Activated CD4-positive, alpha-beta memory T cell treated with anti-CD3 and anti-CD28 coated beads, Interleukin-2, amount 10 ng/mL, durations not matched to agents 7 days and 5 days (primary cell): ENCODE results near the gene UBE4B. TPM values are rescaled to one million over a fixed set of nuclear protein-coding genes. Genes with fewer than 3 reads are reported as not detected.
A peak's percentile ranks its signal among the peaks of the same experiment; 100 is the strongest.

Experiments used
- CTCF ChIA-PET: fragments of 350-600 bp; sonication (Branson Sonifier 250); formaldehyde crosslinking; loops from one replicate; lab custom pipeline; 2021; ENCODE audit warnings: antibody characterized with exemption, inconsistent platforms; lab: Charles Lee
- POLR2A ChIA-PET: fragments of 350-600 bp; sonication (Branson Sonifier 250); formaldehyde crosslinking; loops from one replicate; lab custom pipeline; 2021; ENCODE audit warnings: antibody characterized with exemption; lab: Charles Lee
- DNase-seq: peaks from one replicate; pipeline ENCODE4 v3.0.0-alpha.2; 2020
- H3K27ac Mint-ChIP-seq: one replicate; pipeline ENCODE4 v1.8.0; 2021; ENCODE audit warnings: mild to moderate bottlenecking, mixed read lengths
- H3K27me3 Mint-ChIP-seq: one replicate; pipeline ENCODE4 v1.8.0; 2021; ENCODE audit warnings: mixed read lengths
- H3K36me3 Mint-ChIP-seq: one replicate; pipeline ENCODE4 v1.8.0; 2021; ENCODE audit warnings: low read depth, mixed read lengths
- H3K4me1 Mint-ChIP-seq: one replicate; pipeline ENCODE4 v1.8.0; 2021; ENCODE audit warnings: mixed read lengths
- H3K4me3 Mint-ChIP-seq: one replicate; pipeline ENCODE4 v1.8.0; 2021; ENCODE audit warnings: mild to moderate bottlenecking, mixed read lengths
- H3K9me3 Mint-ChIP-seq: one replicate; pipeline ENCODE4 v1.8.0; 2021; ENCODE audit warnings: mixed read lengths
- total RNA-seq, 2 experiments: library from RNA; stranded (reverse); gene quantifications; one replicate each; pipeline ENCODE4 v1.2.3, GENCODE V29; 2021

Gene UBE4B
- total RNA-seq, 2 experiments from 2014 or later, result 28.2 to 31.3 TPM

GRCh38 chr1:10117132-10117531, 84.4 kb downstream of the UBE4B start:
- Mint-ChIP-seq H3K27me3 (no peaks in the 10 kb centered on the region), H3K4me1 (peaks cover 8% of the 10 kb centered on the region), H3K9me3 (no peaks in the 10 kb centered on the region), H3K4me3 (no peak overlapping the region), H3K36me3 (peaks cover 13% of the 10 kb centered on the region), H3K27ac (no peak overlapping the region)
- DNase-seq, result no peak
- CTCF ChIA-PET, result no interaction called here
- POLR2A ChIA-PET, result no interaction called here

DNA sequence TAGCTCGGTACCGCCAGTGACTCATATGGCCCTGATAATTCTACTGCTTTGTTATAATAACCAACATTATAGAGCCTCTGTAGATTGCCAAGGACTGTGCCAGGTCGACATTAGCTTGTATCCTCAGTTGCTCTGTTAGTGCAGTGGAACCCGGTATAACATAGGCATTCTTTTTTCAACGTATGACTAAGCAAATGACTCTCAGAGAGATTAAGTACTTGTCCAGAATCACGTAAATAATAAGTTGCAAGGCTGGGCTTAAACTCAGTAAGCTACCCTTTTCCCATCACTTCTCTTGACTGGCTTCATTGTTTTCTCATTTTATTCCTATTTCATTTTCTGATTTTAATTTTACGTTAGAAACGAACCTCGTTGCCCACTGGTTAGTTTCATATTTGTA, 85.1 kb downstream of the UBE4B start:
- Mint-ChIP-seq H3K9me3 (no peaks in the 10 kb centered on the region), H3K4me3 (no peak overlapping the region), H3K36me3 (peaks cover 11% of the 10 kb centered on the region), H3K27ac (no peak overlapping the region), H3K27me3 (no peaks in the 10 kb centered on the region), H3K4me1 (peaks cover 4% of the 10 kb centered on the region)
- DNase-seq, result no peak
- CTCF ChIA-PET, result no interaction called here
- POLR2A ChIA-PET, result no interaction called here

DNA sequence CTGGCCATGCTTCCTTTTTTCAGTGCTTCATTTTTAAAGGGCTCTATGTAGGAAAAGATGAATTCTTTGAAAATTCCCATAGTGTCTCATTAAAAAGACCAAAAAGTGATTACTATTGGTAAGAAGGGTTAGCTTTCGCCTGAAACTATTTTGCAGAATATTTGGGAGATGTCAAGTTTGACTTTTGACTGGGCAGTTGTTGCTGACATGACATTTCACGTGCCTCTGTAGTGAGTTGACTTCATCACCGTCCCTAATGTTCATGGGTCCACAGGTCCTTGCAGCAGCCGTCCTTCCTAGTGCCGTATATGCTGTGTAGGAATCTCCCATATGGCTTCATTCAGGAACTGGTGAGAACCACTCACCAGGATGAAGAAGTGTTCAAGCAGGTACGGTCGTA, 88.9 kb downstream of the UBE4B start:
- H3K9me3 Mint-ChIP-seq, result no peaks in the 10 kb centered on the region
- no peaks in the 10 kb centered on the region for H3K27me3 Mint-ChIP-seq
- ChIA-PET CTCF (no interaction called here), POLR2A (no interaction called here)
- H3K27ac Mint-ChIP-seq, result no peak overlapping the region
- no peaks in the 10 kb centered on the region for H3K4me1 Mint-ChIP-seq
- peaks cover 7% of the 10 kb centered on the region for H3K36me3 Mint-ChIP-seq
- H3K4me3 Mint-ChIP-seq, result no peak overlapping the region
- DNase-seq, result no peak

GRCh38 chr1:10122926-10123325, 90.2 kb downstream of the UBE4B start:
- DNase-seq, result no peak
- no peak overlapping the region for H3K27ac Mint-ChIP-seq
- H3K4me3 Mint-ChIP-seq, result no peak overlapping the region
- ChIA-PET CTCF (no interaction called here), POLR2A (no interaction called here)
- H3K9me3 Mint-ChIP-seq, result no peaks in the 10 kb centered on the region
- no peaks in the 10 kb centered on the region for H3K27me3 Mint-ChIP-seq
- H3K4me1 Mint-ChIP-seq, result no peaks in the 10 kb centered on the region
- H3K36me3 Mint-ChIP-seq, result peaks cover 7% of the 10 kb centered on the region

GRCh38 chr1:10128101-10128765, 95.5 kb downstream of the UBE4B start:
- H3K4me3 Mint-ChIP-seq, result no peak overlapping the region
- no peak overlapping the region for H3K27ac Mint-ChIP-seq
- H3K4me1 Mint-ChIP-seq, result no peaks in the 10 kb centered on the region
- POLR2A ChIA-PET, result no interaction called here
- DNase-seq, result no peak
- H3K36me3 Mint-ChIP-seq, result peaks cover 22% of the 10 kb centered on the region
- no peaks in the 10 kb centered on the region for H3K27me3 Mint-ChIP-seq
- CTCF ChIA-PET, result no interaction called here
- no peaks in the 10 kb centered on the region for H3K9me3 Mint-ChIP-seq

DNA sequence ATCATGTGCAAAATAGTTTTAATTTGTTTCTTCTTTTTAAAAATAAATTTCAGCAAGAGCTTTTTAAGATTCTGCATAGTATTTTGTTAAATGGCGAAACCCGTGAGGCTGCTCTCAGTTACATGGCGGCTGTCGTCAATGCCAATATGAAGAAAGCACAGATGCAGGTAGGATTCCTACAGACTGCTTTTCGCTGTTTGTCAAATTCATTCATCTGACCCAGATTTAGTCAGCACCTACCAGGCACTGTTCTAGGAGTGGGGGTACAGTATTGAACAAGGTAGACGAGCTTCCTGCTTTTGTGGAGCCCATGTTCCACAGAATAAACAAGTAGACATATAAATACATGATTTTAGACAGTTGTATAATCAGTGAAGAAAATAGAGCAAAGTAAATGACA, 99.6 kb downstream of the UBE4B start:
- POLR2A ChIA-PET, result no interaction called here
- DNase-seq, result no peak
- Mint-ChIP-seq H3K27ac (no peak overlapping the region), H3K4me3 (no peak overlapping the region), H3K9me3 (no peaks in the 10 kb centered on the region), H3K27me3 (no peaks in the 10 kb centered on the region), H3K36me3 (peaks cover 25% of the 10 kb centered on the region), H3K4me1 (no peaks in the 10 kb centered on the region)
- CTCF ChIA-PET, result no interaction called here

- peaks cover 27% of the 10 kb centered on the region for H3K36me3 Mint-ChIP-seq
- H3K4me1 Mint-ChIP-seq, result no peaks in the 10 kb centered on the region
- no peak overlapping the region for H3K27ac Mint-ChIP-seq
- no peak for DNase-seq
- no peak overlapping the region for H3K4me3 Mint-ChIP-seq
- CTCF ChIA-PET, result no interaction called here
- POLR2A ChIA-PET, result interaction anchor here (0.6 kb wide), 1 partner anchor 426 kb away, joined by 3 read pairs; no protein-coding TSS in a partner anchor
- no peaks in the 10 kb centered on the region for H3K9me3 Mint-ChIP-seq
- H3K27me3 Mint-ChIP-seq, result no peaks in the 10 kb centered on the region
These were observed 100.1 kb downstream of the UBE4B start for GRCh38 chr1:10132852-10133251.

- ChIA-PET CTCF (no interaction called here), POLR2A (no interaction called here)
- DNase-seq, result no peak
- H3K9me3 Mint-ChIP-seq, result no peaks in the 10 kb centered on the region
- peaks cover 15% of the 10 kb centered on the region for H3K36me3 Mint-ChIP-seq
- no peak overlapping the region for H3K4me3 Mint-ChIP-seq
- H3K27ac Mint-ChIP-seq, result no peak overlapping the region
- H3K4me1 Mint-ChIP-seq, result no peaks in the 10 kb centered on the region
- H3K27me3 Mint-ChIP-seq, result no peaks in the 10 kb centered on the region
These were observed 108.2 kb downstream of the UBE4B start for GRCh38 chr1:10140981-10141380.

- ChIA-PET CTCF (no interaction called here), POLR2A (no interaction called here)
- Mint-ChIP-seq H3K9me3 (no peaks in the 10 kb centered on the region), H3K36me3 (peaks cover 8% of the 10 kb centered on the region), H3K27me3 (no peaks in the 10 kb centered on the region), H3K4me3 (no peak overlapping the region), H3K27ac (no peak overlapping the region), H3K4me1 (no peaks in the 10 kb centered on the region)
- no peak for DNase-seq
These were observed 111.3 kb downstream of the UBE4B start for GRCh38 chr1:10143961-10144485.

GRCh38 chr1:10146391-10146790, 113.6 kb downstream of the UBE4B start:
- Mint-ChIP-seq H3K4me3 (no peak overlapping the region), H3K4me1 (no peaks in the 10 kb centered on the region), H3K36me3 (peaks cover 9% of the 10 kb centered on the region), H3K27ac (no peak overlapping the region), H3K9me3 (no peaks in the 10 kb centered on the region), H3K27me3 (no peaks in the 10 kb centered on the region)
- DNase-seq, result no peak
- POLR2A ChIA-PET, result no interaction called here
- CTCF ChIA-PET, result no interaction called here

DNA sequence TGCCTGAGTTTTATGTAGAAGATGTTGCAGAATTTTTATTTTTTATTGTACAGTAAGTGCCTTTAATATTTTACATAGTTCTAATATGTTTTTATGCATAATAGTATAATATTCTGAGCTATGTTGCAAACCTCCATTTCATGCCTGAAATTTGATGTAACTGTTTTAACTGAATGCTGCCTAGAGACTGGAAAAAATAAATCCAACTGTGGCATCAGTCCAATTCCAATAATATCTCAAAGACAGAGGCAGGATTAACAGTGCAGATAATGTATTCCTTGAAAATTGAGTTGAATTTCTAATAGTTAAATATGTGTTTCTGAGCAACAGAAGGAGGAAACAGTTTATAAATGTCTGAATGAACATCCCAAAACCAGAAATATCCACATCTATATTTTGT, 116.5 kb downstream of the UBE4B start:
- ChIA-PET POLR2A (no interaction called here), CTCF (no interaction called here)
- H3K27ac Mint-ChIP-seq, result no peak overlapping the region
- no peak overlapping the region for H3K4me3 Mint-ChIP-seq
- DNase-seq, result no peak
- H3K36me3 Mint-ChIP-seq, result peaks cover 9% of the 10 kb centered on the region
- H3K27me3 Mint-ChIP-seq, result no peaks in the 10 kb centered on the region
- no peaks in the 10 kb centered on the region for H3K9me3 Mint-ChIP-seq
- H3K4me1 Mint-ChIP-seq, result no peaks in the 10 kb centered on the region

GRCh38 chr1:10152709-10153284, 120.0 kb downstream of the UBE4B start:
- H3K4me3 Mint-ChIP-seq, result no peak overlapping the region
- no peaks in the 10 kb centered on the region for H3K27me3 Mint-ChIP-seq
- H3K9me3 Mint-ChIP-seq, result no peaks in the 10 kb centered on the region
- H3K27ac Mint-ChIP-seq, result no peak overlapping the region
- H3K36me3 Mint-ChIP-seq, result peaks cover 6% of the 10 kb centered on the region
- ChIA-PET CTCF (interaction anchor here (0.6 to 1.8 kb wide), 11 partner anchors 8 to 284 kb away, joined by 3 to 6 read pairs (median 3); no protein-coding TSS in a partner anchor), POLR2A (interaction anchor here (0.9 kb wide), 1 partner anchor 18 kb away, joined by 3 read pairs; no protein-coding TSS in a partner anchor)
- H3K4me1 Mint-ChIP-seq, result no peaks in the 10 kb centered on the region
- peak; percentile 57 for DNase-seq

- no peaks in the 10 kb centered on the region for H3K9me3 Mint-ChIP-seq
- no peaks in the 10 kb centered on the region for H3K4me1 Mint-ChIP-seq
- CTCF ChIA-PET, result interaction anchor here (1.8 kb wide), 1 partner anchor 55 kb away, joined by 10 read pairs; the partner anchor contains the start of gene KIF1B
- peaks cover 6% of the 10 kb centered on the region for H3K36me3 Mint-ChIP-seq
- POLR2A ChIA-PET, result interaction anchor here (1.6 kb wide), 1 partner anchor 15 kb away, joined by 5 read pairs; no protein-coding TSS in a partner anchor
- H3K27ac Mint-ChIP-seq, result no peak overlapping the region
- H3K4me3 Mint-ChIP-seq, result no peak overlapping the region
- no peaks in the 10 kb centered on the region for H3K27me3 Mint-ChIP-seq
- DNase-seq, result no peak
These were observed 122.4 kb downstream of the UBE4B start for GRCh38 chr1:10155087-10155712.
